Left lung (tissue), 10 donors: ENCODE results near the gene ZNF555. TPM values are rescaled to one million over a fixed set of nuclear protein-coding genes. Genes with fewer than 3 reads are reported as not detected.

ENCODE experiments used
- ATAC-seq: fragments of 200-7000 bp; cut with Tn5 transposase; one replicate; pipeline ENCODE4 v1.9.1; 2020; ENCODE audit warnings: moderate library complexity
- DNase-seq, 4 donors: peaks; one replicate each; pipeline ENCODE4 v3.0.0-alpha.2; 2013 to 2020
- H3K27ac ChIP-seq, 2 donors: fragments of 200-600 bp; sonication (generic) in 1 of 2; one replicate each; pipeline versions ENCODE4 v1.5.0 to v1.8.0; 2020 to 2021
- H3K27me3 ChIP-seq, 2 donors: fragments of 200-600 bp; sonication (generic) in 1 of 2; one replicate each; pipeline versions ENCODE4 v1.5.0 to v1.8.0; 2020 to 2021
- H3K36me3 ChIP-seq, 2 donors: fragments of 200-600 bp; sonication (generic) in 1 of 2; one replicate each; pipeline versions ENCODE4 v1.5.0 to v1.8.0; 2020 to 2021
- H3K4me1 ChIP-seq, 2 donors: fragments of 200-600 bp; one replicate each; pipeline ENCODE4 v1.8.0; 2021
- H3K4me3 ChIP-seq, 2 donors: fragments of 200-600 bp; sonication (generic) in 1 of 2; one replicate each; pipeline versions ENCODE4 v1.5.0 to v1.8.0; 2020 to 2021; ENCODE audit warnings: mild to moderate bottlenecking in 1 of 2
- H3K9me3 ChIP-seq, 2 donors: fragments of 200-600 bp; sonication (generic) in 1 of 2; one replicate each; pipeline versions ENCODE4 v1.5.0 to v1.8.0; 2020 to 2021
- CTCF ChIP-seq, 2 donors: fragments of 200-600 bp; sonication (generic) in 1 of 2; IDR thresholded peaks; one replicate each; pipeline versions ENCODE4 v1.5.0 to v1.8.0; 2021; ENCODE audit warnings: antibody characterized with exemption in 2 of 2
- intact Hi-C, 2 donors: fragments of 100-400 bp; cut with DNase I; formaldehyde crosslinking; loops; one replicate each; pipeline versions ENCODE4 v1.11.2 to v1.14.2; 2022
- polyA plus RNA-seq, 6 donors: library from polyadenylated mRNA; unstranded; fragments of 120-200 nt; gene quantifications; one replicate each; pipeline ENCODE4 v1.2.1, GENCODE V29; 2013; ENCODE audit not compliant: insufficient read length in 6 of 6
- total RNA-seq, 2 donors: library from RNA; stranded (reverse); fragmentation: NEBNext Ultra II Directional; extraction: Animal tissue kit (Norgen Biotek cat#: 25700); gene quantifications; one replicate each; pipeline ENCODE4 v1.2.1, GENCODE V29; 2021
- donor health status: DM: no; HTN: yes; CAD: no.
- donor health status: DM: no; HTN: no; CAD: no.

Gene ZNF555
- total and polyA plus RNA-seq, 8 donors = 6.2 to 10.6 (median 9.1) TPM

DNA sequence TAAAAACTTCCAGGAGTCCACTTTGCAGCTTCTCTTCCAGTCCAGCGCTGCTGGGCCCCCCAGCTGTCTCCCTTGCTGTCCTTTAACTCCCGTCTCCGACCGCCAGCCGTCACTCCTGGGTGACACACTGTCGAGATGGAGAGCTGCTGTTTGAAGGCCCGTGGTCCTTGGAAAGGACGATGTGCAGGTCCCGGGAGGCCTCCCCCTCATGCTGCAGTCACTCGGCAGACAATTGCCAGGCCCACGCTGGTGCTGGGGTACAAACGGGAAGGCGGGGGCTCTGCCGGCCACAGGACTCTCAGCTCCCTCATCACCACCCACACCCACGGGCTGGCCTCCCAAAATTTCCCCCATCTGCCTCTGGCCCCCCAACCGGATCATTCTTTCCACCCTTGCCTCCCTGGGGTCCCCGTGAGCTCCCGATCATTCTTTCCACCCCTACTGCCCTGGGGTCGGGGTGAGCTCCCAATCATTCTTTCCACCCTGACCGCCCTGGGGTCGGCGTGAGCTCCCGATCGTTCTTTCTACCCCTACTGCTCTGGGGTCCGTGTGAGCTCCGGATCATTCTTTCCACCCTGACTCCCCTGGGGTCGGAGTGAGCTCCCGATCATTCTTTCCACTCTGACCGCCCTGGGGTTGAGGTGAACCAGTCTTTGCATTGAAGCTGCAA is 37.7 kb upstream of the ZNF555 start:
- Histone ChIP-seq H3K4me3 (no peak overlapping the region), H3K4me1 (no peaks in the 10 kb centered on the region), H3K27me3 (no peaks in the 10 kb centered on the region), H3K9me3 (no peaks in the 10 kb centered on the region), H3K36me3 (peaks cover 0 to 89% of the 10 kb centered on the region in 2 donors), H3K27ac (no peak overlapping the region)
- peak in 1 of 4 donors; percentile 72 for DNase-seq
- ATAC-seq = no peak
- intact Hi-C loops = no loop called here
- TF ChIP-seq CTCF (IDR thresholded peaks at IDR 0.05) = no peak

DNA sequence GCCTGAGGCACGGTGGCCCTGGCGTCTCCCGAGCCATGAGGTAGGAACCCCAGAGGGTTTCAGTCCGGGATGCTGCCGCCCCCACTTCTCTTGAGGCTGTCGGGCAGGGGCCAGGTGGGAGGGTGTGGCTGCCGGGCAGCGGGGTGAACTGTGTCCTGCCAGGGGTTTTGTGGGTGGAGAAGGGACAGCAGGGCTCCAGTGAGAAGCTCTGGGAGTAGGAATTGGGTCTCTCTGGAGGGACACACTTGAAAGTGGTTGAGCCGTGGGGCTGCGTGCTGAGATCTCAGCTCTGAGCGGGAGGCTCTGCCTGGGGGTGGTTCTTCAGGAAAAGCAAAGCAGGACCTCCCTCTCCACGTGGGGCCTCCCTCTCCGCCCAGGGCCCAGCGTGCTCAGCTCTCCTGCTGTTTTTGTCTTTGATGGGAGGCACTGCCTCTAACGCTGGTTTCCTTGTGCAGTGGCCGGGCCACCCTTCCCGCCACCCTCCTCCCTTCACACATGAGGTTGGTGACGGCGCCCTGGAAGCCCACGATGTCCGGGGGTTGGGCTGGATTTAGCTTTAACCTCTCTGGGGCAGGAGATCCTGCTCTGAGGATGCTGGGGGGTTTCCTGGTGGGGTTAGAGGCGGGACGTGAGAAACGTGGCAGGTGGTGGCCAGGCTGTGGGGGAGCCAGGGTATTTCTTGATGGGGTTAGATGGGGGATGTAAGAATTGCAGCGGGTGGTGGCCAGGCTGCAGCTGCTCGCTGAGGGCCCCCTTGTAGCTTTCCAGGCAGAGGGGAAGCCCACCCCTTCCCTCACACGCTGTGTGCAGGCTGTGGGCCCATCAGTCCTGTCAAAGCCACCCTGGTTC is 36.9 kb upstream of the ZNF555 start:
- Histone ChIP-seq H3K27ac (no peak overlapping the region), H3K9me3 (no peaks in the 10 kb centered on the region), H3K4me1 (no peaks in the 10 kb centered on the region), H3K27me3 (no peaks in the 10 kb centered on the region), H3K36me3 (peaks cover 0 to 89% of the 10 kb centered on the region in 2 donors), H3K4me3 (no peak overlapping the region)
- intact Hi-C loops = no loop called here
- ATAC-seq (no peak), DNase-seq (peak in 1 of 4 donors; percentile 57)
- TF ChIP-seq CTCF (IDR thresholded peaks at IDR 0.05) = no peak

DNA sequence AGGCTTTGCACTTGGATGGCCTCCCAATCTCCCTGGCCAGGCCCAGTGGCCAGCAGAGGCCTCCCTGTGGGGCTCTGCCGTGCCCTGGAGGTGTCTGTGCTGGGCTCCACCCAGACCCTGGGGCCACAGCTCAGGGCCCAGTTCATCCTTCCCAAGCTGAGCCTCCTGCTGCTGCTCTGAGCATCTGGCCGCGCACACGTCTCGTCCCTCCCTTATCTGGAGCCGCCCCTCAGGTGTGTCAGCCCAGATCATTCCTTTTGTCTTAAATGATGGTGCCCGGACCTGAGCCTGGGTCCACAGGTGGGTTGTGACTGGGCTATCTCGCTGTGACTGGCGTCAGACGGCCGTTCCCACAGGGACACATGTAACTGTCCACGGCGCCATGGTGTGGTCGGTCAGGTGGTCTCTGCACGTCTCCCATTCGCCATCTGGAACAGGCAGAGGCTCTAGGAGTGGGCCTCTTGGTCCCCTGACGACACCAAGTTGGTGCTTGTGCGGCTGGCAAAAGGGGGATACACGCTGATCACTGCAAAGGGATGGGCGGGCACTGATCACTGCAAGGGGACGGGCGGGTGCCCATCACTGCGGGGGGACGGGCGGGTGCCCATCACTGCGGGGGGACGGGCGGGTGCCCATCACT is 35.9 kb upstream of the ZNF555 start:
- Histone ChIP-seq H3K4me3 (no peak overlapping the region), H3K9me3 (no peaks in the 10 kb centered on the region), H3K36me3 (peaks cover 0 to 89% of the 10 kb centered on the region in 2 donors), H3K27me3 (no peaks in the 10 kb centered on the region), H3K4me1 (no peaks in the 10 kb centered on the region), H3K27ac (no peak overlapping the region)
- intact Hi-C loops = no loop called here
- no peak for ATAC-seq
- peak in 1 of 4 donors; percentile 40 for DNase-seq
- TF ChIP-seq CTCF (IDR thresholded peaks at IDR 0.05) = no peak

DNA sequence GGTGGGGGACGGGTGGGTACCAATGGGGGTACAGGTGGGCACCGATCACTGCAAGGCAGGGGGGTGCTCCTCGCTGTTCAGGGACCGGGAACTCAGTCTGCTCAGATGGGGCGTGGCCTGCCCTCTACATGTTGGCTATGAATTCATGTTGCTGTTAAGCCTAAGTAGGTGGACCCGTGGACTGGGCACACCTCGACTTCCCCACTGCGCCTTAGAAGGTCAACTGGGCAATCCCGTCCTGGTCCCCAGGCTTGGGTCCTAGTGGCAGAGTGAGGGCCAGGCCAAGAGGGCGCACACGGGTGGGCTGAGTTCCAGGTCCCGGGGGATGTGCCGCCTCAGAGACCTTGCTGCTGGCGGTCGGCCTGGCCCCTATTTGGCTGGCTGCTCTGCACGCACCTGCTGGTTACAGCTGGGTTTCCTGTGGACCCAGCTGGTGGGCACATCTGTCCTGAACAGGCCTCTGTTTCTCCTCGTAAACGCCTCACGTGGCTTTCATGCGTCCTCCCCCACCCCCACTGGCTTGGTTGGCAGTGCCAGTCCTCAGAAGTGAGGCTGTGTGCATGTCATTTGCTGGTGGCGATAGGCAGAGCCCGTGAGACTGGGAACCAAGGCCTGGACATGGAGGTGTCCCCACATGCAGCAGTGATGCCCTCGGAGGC is 35.2 kb upstream of the ZNF555 start:
- H3K27ac ChIP-seq = no peak overlapping the region
- DNase-seq (peak in 1 of 4 donors; percentile 61), ATAC-seq (no peak)
- peaks cover 0 to 89% of the 10 kb centered on the region in 2 donors for H3K36me3 ChIP-seq
- H3K4me1 ChIP-seq = no peaks in the 10 kb centered on the region
- no peak for TF ChIP-seq CTCF (IDR thresholded peaks at IDR 0.05)
- no peaks in the 10 kb centered on the region for H3K9me3 ChIP-seq
- H3K4me3 ChIP-seq = no peak overlapping the region
- no peaks in the 10 kb centered on the region for H3K27me3 ChIP-seq
- intact Hi-C loops = no loop called here
